Endothelial cell of umbilical vein (primary cell): ENCODE results near the gene GTSE1.

Experiments used
- CTCF ChIP-seq, 2 donors: IDR thresholded peaks; 1 replicate in 1 of 2; 2 replicates in 1 of 2; pipeline ENCODE4 v1.5.1; 2011; ENCODE audit warnings: low read length in 2 of 2, mild to moderate bottlenecking in 2 of 2, moderate library complexity in 2 of 2, control low read depth in 1 of 2, inconsistent platforms in 1 of 2, low read depth in 1 of 2; ENCODE audit not compliant: insufficient read depth in 1 of 2; ENCODE audit errors: extremely low read depth in 1 of 2
- EZH2 ChIP-seq: IDR thresholded peaks from 2 replicates; pipeline ENCODE4 v1.6.1; 2012; ENCODE audit warnings: borderline replicate concordance, low read depth, mild to moderate bottlenecking, moderate library complexity, low read length, inconsistent platforms; ENCODE audit not compliant: severe bottlenecking
- FOS ChIP-seq: IDR thresholded peaks from 2 replicates; pipeline ENCODE4 v1.6.1; 2011; ENCODE audit warnings: mild to moderate bottlenecking, low read length, moderate library complexity, borderline replicate concordance; ENCODE audit not compliant: insufficient read depth
- GATA2 ChIP-seq: IDR thresholded peaks from 2 replicates; pipeline ENCODE4 v1.7.0; 2011; ENCODE audit warnings: low read depth, mild to moderate bottlenecking, moderate library complexity, mixed read lengths, low read length; ENCODE audit not compliant: insufficient read length, insufficient read depth
- JUN ChIP-seq: IDR thresholded peaks from 2 replicates; pipeline ENCODE4 v1.6.1; 2011; ENCODE audit warnings: borderline replicate concordance, low read depth; ENCODE audit not compliant: insufficient read length, insufficient read depth
- MAX ChIP-seq: IDR thresholded peaks from 2 replicates; pipeline ENCODE4 v1.6.1; 2011; ENCODE audit not compliant: insufficient read depth, insufficient read length
- MYC ChIP-seq: IDR thresholded peaks from one replicate; pipeline ENCODE4 v1.6.1; 2011; ENCODE audit warnings: mild to moderate bottlenecking, low read depth, low read length
- POLR2A ChIP-seq: IDR thresholded peaks from 2 replicates; pipeline ENCODE4 v1.6.1; 2012; ENCODE audit warnings: low read depth, mild to moderate bottlenecking, control low read depth, low read length
- POLR2AphosphoS5 ChIP-seq: IDR thresholded peaks from 2 replicates; pipeline ENCODE4 v1.6.1; 2012; ENCODE audit warnings: low read depth, mild to moderate bottlenecking, control low read depth, low read length, moderate library complexity; ENCODE audit not compliant: insufficient read depth

GRCh38 chr22:46348099-46348695 lies 51.5 kb downstream of the GTSE1 start:
- TF ChIP-seq EZH2, result no peak
- no peak for TF ChIP-seq CTCF (IDR thresholded peaks at IDR 0.05; ENCODE audit: extremely low read depth in 1 of 2, insufficient read depth in 1 of 2, low read depth in 1 of 2, low read length in 2 of 2)
- TF ChIP-seq POLR2A, result no peak
- no peak for TF ChIP-seq POLR2AphosphoS5
- no peak for TF ChIP-seq JUN
- TF ChIP-seq MAX, result no peak
- TF ChIP-seq MYC, result no peak
- no peak for TF ChIP-seq FOS
- TF ChIP-seq GATA2, result no peak
